ENCODE data around the gene CTNNA1.

Gene CTNNA1

GRCh38 chr5:138956801-138957200 is 203.6 kb downstream of the CTNNA1 start:
- peak in 1 of 2 donors; percentile 9 for DNase-seq
- no peak for TF ChIP-seq CTCF (IDR thresholded peaks at IDR 0.05)
- no peaks in the 10 kb centered on the region for H3K9me3 ChIP-seq
- H3K4me3 ChIP-seq = no peak overlapping the region
- intact Hi-C loops (cut with DNase I; ENCODE audit: low total_unique reads) = no loop called here
- H3K36me3 ChIP-seq = no peaks in the 10 kb centered on the region
- no peak overlapping the region for H3K27ac ChIP-seq
- H3K27me3 ChIP-seq = no peaks in the 10 kb centered on the region
- H3K4me1 ChIP-seq = peaks cover 0 to 38% (median 30%) of the 10 kb centered on the region in 4 donors

- Histone ChIP-seq H3K27ac (no peak overlapping the region), H3K9me3 (no peaks in the 10 kb centered on the region), H3K36me3 (no peaks in the 10 kb centered on the region), H3K4me1 (peaks cover 0 to 5% (median 1%) of the 10 kb centered on the region in 4 donors), H3K4me3 (no peak overlapping the region), H3K27me3 (no peaks in the 10 kb centered on the region)
- peak in 1 of 2 donors; percentile 3 for DNase-seq
- no peak for TF ChIP-seq CTCF (IDR thresholded peaks at IDR 0.05)
- intact Hi-C loops (cut with DNase I; ENCODE audit: low total_unique reads) = no loop called here
These were observed 207.0 kb downstream of the CTNNA1 start for GRCh38 chr5:138960145-138960692.

GRCh38 chr5:138961221-138961620 is 208.0 kb downstream of the CTNNA1 start:
- intact Hi-C loops (cut with DNase I; ENCODE audit: low total_unique reads) = no loop called here
- no peaks in the 10 kb centered on the region for H3K4me1 ChIP-seq
- H3K27ac ChIP-seq = no peak overlapping the region

GRCh38 chr5:138961729-138962128 is 208.5 kb downstream of the CTNNA1 start:
- Histone ChIP-seq H3K27me3 (no peaks in the 10 kb centered on the region), H3K9me3 (no peaks in the 10 kb centered on the region), H3K4me3 (no peak overlapping the region), H3K27ac (no peak overlapping the region), H3K4me1 (no peaks in the 10 kb centered on the region), H3K36me3 (no peaks in the 10 kb centered on the region)
- no peak for TF ChIP-seq CTCF (IDR thresholded peaks at IDR 0.05)
- no peak for DNase-seq
- intact Hi-C loops (cut with DNase I; ENCODE audit: low total_unique reads) = no loop called here

More at GRCh38 chr5:138961221-138961620, 208.0 kb downstream of the CTNNA1 start:
- H3K9me3 ChIP-seq = no peaks in the 10 kb centered on the region
- no peak for TF ChIP-seq CTCF (IDR thresholded peaks at IDR 0.05)
- H3K27me3 ChIP-seq = no peaks in the 10 kb centered on the region
- no peak overlapping the region for H3K4me3 ChIP-seq
- no peak for DNase-seq
- no peaks in the 10 kb centered on the region for H3K36me3 ChIP-seq

GRCh38 chr5:138962614-138963370 is 209.6 kb downstream of the CTNNA1 start:
- DNase-seq = peak in 1 of 2 donors; percentile 1
- H3K27ac ChIP-seq = no peak overlapping the region
- intact Hi-C loops (cut with DNase I; ENCODE audit: low total_unique reads) = no loop called here
- H3K4me1 ChIP-seq = no peaks in the 10 kb centered on the region
- no peak overlapping the region for H3K4me3 ChIP-seq
- H3K36me3 ChIP-seq = no peaks in the 10 kb centered on the region
- H3K27me3 ChIP-seq = no peaks in the 10 kb centered on the region
- H3K9me3 ChIP-seq = no peaks in the 10 kb centered on the region
- no peak for TF ChIP-seq CTCF (IDR thresholded peaks at IDR 0.05)

Data from tibial artery (tissue), 4 donors.